ENCODE results near the gene APOBEC3H.
"Not testable (repeated sequence)": the region's sequence is repeated elsewhere in the genome, so short reads cannot be mapped to it uniquely, and the experiment has no call there.

Gene APOBEC3H

DNA sequence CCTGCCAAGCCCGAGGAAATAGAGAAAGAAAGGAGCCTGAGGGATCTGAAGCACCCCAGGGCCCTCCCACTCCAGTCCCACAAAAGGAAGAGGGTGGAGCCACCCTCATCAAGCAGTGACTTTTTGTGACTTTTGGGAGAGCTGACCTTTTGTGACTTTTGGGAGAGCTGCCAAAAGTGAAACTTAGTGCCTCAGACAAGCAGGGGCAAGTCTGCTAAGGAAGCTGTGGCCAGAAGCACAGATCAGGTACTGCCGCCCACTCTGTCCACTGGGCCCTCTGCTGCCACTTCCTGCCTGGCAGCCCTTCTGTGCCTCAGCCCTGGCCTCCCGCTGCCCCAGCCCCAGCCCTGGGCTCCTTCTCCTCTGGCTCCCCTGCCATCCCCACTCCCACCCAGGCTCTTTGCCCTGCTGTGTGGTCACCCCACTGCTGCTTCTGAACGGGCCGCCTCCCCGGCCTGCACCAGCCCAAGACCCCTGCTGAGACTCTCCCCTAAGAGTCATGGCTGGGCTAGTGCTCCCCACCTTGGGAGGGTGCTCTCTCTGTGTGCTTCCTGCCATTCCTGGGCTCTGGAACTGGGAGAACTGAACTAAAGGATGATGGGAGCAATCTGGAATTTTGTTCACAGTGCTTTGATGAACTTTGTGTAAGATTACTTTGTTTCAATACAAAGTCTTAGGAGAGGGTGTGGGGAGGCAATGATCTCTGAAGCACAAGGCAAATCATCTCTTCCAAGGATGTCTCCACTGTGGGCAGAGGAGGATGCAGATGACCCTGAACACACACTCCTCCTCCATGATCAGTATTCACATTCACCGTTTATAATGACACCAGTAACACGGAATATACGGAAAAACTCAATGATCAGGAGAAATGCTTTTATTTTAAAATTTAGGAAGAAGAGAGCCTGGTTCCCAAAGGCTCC, at the start of gene APOBEC3H:
Gene APOBEC3H, plus strand, starts transcription at position 147 of the 923 bp plus-strand sequence. CDS start 3,035 bp downstream, outside the sequence.
- no peak for DNase-seq (ENCODE audit: low read depth in 2 of 2, low spot score in 1 of 2)

- DNase-seq (ENCODE audit: low read depth in 2 of 2, low spot score in 1 of 2), result not testable (repeated sequence)
Measured at GRCh38 chr22:39049486-39049885, 47.6 kb upstream of the APOBEC3H start.

DNA sequence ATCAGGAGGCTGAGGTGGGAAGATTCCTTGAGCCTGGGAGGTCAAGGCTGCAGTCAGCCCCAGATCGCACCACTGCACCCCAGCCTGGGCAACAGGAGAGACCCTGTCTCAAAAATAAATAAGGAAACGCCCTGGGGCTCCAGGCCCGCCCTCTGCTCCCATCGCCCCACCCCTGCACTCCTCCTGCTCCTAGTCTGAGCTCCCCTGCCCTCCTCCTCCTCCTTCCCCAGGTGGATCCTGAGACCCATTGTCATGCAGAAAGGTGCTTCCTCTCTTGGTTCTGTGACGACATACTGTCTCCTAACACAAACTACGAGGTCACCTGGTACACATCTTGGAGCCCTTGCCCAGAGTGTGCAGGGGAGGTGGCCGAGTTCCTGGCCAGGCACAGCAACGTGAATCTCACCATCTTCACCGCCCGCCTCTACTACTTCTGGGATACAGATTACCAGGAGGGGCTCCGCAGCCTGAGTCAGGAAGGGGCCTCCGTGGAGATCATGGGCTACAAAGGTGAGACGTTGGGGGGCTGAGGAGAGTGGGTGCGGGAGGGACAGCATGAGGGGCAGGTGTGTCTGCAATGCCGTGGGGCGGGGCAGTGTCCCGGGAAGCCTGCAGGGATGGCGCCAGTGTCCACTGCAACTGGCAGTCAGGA, 45.1 kb upstream of the APOBEC3H start:
- DNase-seq (ENCODE audit: low read depth in 2 of 2, low spot score in 1 of 2), result not testable (repeated sequence)

DNA sequence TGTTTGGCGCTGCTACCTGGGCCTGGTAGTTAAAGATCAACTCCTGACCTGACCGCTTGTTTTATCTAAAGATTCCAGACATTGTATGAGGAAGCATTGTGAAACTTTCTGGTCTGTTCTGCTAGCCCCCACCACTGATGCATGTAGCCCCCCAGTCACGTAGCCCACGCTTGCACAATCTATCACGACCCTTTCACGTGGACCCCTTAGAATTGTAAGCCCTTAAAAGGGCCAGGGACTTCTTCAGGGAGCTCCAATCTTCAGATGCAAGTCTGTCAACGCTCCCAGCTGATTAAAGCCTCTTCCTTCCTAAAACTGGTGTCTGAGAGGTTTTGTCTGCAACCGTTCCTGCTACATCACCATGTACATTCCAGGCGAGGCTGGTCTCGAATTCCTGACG, 41.4 kb upstream of the APOBEC3H start:
- DNase-seq (ENCODE audit: low read depth in 2 of 2, low spot score in 1 of 2), result no peak

- DNase-seq (ENCODE audit: low read depth in 2 of 2, low spot score in 1 of 2), result not testable (repeated sequence)
Measured at GRCh38 chr22:39061290-39061689, 35.8 kb upstream of the APOBEC3H start.

- not testable (repeated sequence) for DNase-seq (ENCODE audit: low read depth in 2 of 2, low spot score in 1 of 2)
Measured at GRCh38 chr22:39061951-39062350, 35.1 kb upstream of the APOBEC3H start.

DNA sequence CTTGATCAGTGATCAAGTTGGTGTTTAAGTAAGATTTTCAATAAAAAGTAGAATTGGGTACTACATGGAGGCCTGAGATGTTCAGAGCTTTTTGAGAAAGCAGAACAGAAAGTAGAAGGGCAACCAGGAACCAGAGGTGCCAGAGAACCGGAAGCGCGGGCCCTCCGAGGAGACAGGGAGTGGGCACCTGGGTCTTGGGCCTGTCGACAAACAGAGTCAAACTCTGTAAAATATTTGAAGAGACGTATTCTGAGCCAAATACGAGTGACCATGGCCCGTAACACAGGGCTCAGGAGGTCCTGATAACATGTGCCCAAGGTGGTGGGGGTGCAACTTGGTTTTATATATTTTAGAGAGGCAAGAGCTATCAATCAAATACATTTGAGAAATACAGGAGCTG, 33.1 kb upstream of the APOBEC3H start:
- DNase-seq (ENCODE audit: low read depth in 2 of 2, low spot score in 1 of 2), result not testable (repeated sequence)

GRCh38 chr22:39066442-39067276, 30.4 kb upstream of the APOBEC3H start:
- DNase-seq (ENCODE audit: low read depth in 2 of 2, low spot score in 1 of 2), result not testable (repeated sequence)

- no peak for DNase-seq (ENCODE audit: low read depth in 2 of 2, low spot score in 1 of 2)
Measured at GRCh38 chr22:39068033-39068785, 28.8 kb upstream of the APOBEC3H start.

DNA sequence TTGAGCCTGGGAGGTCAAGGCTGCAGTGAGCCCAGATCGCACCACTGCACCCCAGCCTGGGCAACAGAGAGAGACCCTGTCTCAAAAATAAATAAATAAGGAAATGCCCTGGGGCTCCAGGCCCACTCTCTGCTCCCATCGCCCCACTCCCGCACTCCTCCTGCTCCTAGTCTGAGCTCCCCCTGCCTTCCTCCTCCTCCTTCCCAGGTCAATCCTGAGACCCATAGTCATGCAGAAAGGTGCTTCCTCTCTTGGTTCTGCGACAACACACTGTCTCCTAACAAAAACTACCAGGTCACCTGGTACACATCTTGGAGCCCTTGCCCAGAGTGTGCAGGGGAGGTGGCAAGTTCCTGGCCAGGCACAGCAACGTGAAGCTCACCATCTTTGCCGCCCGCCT, 26.9 kb upstream of the APOBEC3H start:
- DNase-seq (ENCODE audit: low read depth in 2 of 2, low spot score in 1 of 2), result no peak

DNA sequence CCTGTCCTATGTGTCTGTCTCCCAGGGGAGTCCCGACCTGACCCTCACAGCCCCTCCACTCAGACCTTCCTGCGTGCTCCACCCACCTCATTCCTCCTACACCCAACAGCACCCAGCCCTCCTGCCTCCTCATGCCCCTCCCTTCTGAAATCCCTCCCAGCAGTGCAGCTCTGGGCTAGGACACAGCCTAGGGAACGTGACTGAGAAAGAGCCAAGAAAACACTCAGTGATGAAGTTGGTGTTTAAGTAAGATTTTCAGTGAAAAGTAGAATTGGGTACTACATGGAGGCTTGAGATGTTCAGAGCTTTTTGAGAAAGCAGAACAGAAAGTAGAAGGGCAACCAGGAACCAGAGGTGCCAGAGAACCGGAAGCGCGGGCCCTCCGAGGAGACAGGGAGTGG, 24.5 kb upstream of the APOBEC3H start:
- DNase-seq (ENCODE audit: low read depth in 2 of 2, low spot score in 1 of 2), result not testable (repeated sequence)

- DNase-seq (ENCODE audit: low read depth in 2 of 2, low spot score in 1 of 2), result no peak
Measured at GRCh38 chr22:39073981-39074380, 23.1 kb upstream of the APOBEC3H start.

GRCh38 chr22:39076155-39077025, 20.7 kb upstream of the APOBEC3H start:
- DNase-seq (ENCODE audit: low read depth in 2 of 2, low spot score in 1 of 2), result not testable (repeated sequence)

DNA sequence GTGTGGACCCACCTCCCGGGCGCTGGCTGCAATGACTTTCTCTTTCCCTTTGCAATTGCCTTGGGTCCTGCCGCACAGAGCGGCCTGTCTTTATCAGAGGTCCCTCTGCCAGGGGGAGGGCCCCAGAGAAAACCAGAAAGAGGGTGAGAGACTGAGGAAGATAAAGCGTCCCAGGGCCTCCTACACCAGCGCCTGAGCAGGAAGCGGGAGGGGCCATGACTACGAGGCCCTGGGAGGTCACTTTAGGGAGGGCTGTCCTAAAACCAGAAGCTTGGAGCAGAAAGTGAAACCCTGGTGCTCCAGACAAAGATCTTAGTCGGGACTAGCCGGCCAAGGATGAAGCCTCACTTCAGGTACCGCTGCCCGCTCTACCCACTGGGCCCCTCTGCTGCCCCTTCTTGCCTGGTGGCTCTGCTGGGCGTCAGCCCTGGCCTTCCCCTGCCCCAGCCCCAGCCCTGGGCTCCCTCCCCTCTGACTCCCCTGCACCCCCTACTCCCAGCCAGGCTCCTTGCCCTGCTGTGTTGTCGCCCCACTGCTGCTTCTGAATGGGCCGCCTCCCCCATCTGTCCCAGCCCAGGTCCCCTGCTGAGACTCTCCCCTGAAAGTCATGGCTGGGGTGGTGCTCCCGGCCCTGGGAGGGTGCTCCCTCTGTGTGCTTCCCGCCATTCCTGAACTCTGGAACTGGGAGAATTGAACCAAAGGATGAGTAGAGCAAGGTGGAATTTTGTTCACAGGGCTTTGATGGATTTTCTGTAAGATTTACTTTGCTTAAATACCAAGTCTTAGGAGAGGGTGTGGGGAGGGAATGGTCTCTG, 19.8 kb upstream of the APOBEC3H start, which contains the start of gene APOBEC3G:
Gene APOBEC3G, plus strand, starts transcription at position 250 of the 815 bp plus-strand sequence. Its CDS starts 87 bp downstream, at position 337.
- DNase-seq (ENCODE audit: low read depth in 2 of 2, low spot score in 1 of 2), result not testable (repeated sequence)

GRCh38 chr22:39077912-39078311, 19.1 kb upstream of the APOBEC3H start:
- DNase-seq (ENCODE audit: low read depth in 2 of 2, low spot score in 1 of 2), result not testable (repeated sequence)

DNA sequence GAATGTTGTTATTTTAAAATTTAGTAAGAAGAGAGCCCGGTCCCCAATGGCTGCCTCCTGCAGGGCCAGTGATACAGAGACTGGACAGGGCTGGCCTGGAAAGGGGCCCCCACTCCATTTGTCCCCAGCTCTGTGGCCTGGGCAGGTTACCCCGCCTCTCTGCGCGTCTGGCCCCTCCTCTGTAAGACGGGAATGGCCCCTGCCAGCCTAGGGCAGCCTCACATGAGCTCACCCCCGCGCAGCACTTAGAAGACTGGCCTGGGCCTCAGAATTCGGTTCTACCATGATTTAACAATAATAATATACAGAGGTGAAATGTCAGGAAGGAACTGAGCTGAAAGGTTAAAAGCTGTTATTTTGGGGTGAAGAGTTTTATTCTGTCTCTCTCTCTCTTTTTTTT, 18.7 kb upstream of the APOBEC3H start:
- no peak for DNase-seq (ENCODE audit: low read depth in 2 of 2, low spot score in 1 of 2)

GRCh38 chr22:39079054-39079637, 17.9 kb upstream of the APOBEC3H start:
- DNase-seq (ENCODE audit: low read depth in 2 of 2, low spot score in 1 of 2), result not testable (repeated sequence)
